H1 (cell line): Measurements from ENCODE around the gene PAF1. TPM values are rescaled to one million over a fixed set of nuclear protein-coding genes. Genes with fewer than 3 reads are reported as not detected.

Experiments used
- BRCA1 ChIP-seq: IDR thresholded peaks from 2 replicates; pipeline ENCODE4 v1.6.1; 2012; ENCODE audit warnings: low read depth, low read length, improper control_type of control experiment
- RFX5 ChIP-seq: IDR thresholded peaks from 2 replicates; pipeline ENCODE4 v1.6.1; 2011; ENCODE audit warnings: low read depth, low read length, improper control_type of control experiment, borderline replicate concordance
- TBP ChIP-seq: IDR thresholded peaks from 2 replicates; pipeline ENCODE4 v1.6.1; 2011; ENCODE audit warnings: low read depth, low read length, improper control_type of control experiment
- TEAD4 ChIP-seq: IDR thresholded peaks from 2 replicates; pipeline ENCODE4 v1.6.1; 2012; ENCODE audit warnings: low read depth, low read length, inconsistent platforms, mixed read lengths
- polyA plus RNA-seq, 7 experiments: library from polyadenylated mRNA; depleted of rRNA in 3 of 7; stranded (reverse) in 5 of 7; unstranded in 2 of 7; fragments of >200 nt in 5 of 7; fragments of 200-250 nt in 2 of 7; gene quantifications; 1 replicate in 5 of 7; 2 replicates in 1 of 7; 4 replicates in 1 of 7; pipeline versions ENCODE4 v1.2.1 to v1.2.3, GENCODE V29; 2011 to 2013; ENCODE audit warnings: missing spikeins in 2 of 7, mixed read lengths in 2 of 7
- total RNA-seq: library from RNA; stranded (reverse); fragmentation: NEBNext Ultra II Directional; extraction: Animal tissue kit (Norgen Biotek cat#: 25700); gene quantifications from 2 replicates; pipeline ENCODE4 v1.2.1, GENCODE V29; 2021
- TF ChIP-seq, protein P1 (sequence below), 3 experiments: IDR thresholded peaks; 1 replicate in 2 of 3; 2 replicates in 1 of 3; pipeline versions ENCODE4 v1.5.1 to v1.6.1; 2011; ENCODE audit warnings: low read length in 3 of 3, mild to moderate bottlenecking in 3 of 3, inconsistent platforms in 2 of 3, low read depth in 1 of 3, moderate library complexity in 1 of 3; ENCODE audit not compliant: insufficient read depth in 1 of 3; ENCODE audit errors: control extremely low read depth in 1 of 3

Gene PAF1
- total and polyA plus RNA-seq, 2 of the 8 experiments (the other 6 are each of a cell fraction or from before 2014, with no cell fraction given) = 31.4 to 58.6 TPM

DNA sequence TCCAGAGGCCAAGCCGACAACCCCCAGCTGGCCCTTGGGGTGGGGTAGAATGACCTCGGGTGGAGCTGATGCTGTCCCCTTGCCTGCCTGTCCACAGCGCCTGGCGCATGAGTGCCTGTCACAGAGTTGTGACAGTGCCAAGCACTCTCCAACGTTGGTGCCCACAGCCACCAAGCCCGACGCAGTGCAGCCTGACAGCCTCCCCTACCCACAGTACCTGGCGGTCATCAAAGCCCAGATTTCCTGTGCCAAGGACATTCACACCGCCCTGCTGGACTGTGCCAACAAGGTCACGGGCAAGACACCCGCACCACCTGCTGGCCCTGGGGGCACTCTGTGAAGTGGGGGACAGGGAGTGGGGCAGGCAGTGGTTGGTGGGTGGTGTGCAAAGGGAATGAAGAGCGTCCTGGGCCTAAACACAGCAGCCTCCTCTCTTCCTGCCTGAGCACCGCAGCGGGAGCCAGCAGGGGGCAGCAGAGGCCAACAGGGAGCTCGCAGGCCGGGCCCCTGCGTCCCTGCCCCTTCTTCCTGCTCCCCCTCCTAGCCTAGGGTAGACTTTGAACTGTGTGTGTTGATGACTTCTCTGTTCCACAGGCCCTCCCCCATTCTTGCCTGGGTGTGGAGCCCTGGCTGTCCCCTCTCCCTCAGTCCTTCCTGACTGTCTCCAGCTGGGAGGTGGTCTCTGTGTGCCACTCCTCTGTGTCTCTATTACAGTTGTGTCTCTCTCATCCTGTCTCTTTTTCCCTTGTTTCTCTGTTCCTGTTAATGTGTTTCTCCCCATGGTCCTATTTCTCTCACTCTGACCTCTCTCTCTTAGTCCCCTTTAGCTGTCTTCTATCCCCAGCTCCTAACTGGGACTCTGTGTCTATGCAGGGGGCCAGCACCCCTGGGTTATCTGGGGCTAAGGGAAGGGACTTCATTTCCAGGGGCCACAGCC, 6.7 kb upstream of the PAF1 start (continued):
- TF ChIP-seq, protein P1, sequence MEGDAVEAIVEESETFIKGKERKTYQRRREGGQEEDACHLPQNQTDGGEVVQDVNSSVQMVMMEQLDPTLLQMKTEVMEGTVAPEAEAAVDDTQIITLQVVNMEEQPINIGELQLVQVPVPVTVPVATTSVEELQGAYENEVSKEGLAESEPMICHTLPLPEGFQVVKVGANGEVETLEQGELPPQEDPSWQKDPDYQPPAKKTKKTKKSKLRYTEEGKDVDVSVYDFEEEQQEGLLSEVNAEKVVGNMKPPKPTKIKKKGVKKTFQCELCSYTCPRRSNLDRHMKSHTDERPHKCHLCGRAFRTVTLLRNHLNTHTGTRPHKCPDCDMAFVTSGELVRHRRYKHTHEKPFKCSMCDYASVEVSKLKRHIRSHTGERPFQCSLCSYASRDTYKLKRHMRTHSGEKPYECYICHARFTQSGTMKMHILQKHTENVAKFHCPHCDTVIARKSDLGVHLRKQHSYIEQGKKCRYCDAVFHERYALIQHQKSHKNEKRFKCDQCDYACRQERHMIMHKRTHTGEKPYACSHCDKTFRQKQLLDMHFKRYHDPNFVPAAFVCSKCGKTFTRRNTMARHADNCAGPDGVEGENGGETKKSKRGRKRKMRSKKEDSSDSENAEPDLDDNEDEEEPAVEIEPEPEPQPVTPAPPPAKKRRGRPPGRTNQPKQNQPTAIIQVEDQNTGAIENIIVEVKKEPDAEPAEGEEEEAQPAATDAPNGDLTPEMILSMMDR (IDR thresholded peaks at IDR 0.05; ENCODE audit: control extremely low read depth in 1 of 3, insufficient read depth in 1 of 3, low read depth in 1 of 3, low read length in 3 of 3) = peak; percentile 92 to 98 (median 98)
- 0 out of 2 replicates have a peak, but pooled peaks have one; percentile 11 for TF ChIP-seq TBP
- no peak for TF ChIP-seq TEAD4
- no peak for TF ChIP-seq RFX5
- TF ChIP-seq BRCA1 = no peak
